Spleen (tissue), 11 donors: Measurements from ENCODE around the gene ABCC8. TPM values are rescaled to one million over a fixed set of nuclear protein-coding genes. Genes with fewer than 3 reads are reported as not detected.

Source experiments
- DNase-seq: peaks from one replicate; pipeline ENCODE4 v3.0.0-alpha.2; 2020
- H3K27ac ChIP-seq, 8 donors: fragments of 200-600 bp; sonication (generic) in 7 of 8; 1 replicate in 4 of 8; 2 replicates in 4 of 8; pipeline versions ENCODE4 v1.5.0 to v1.8.0; 2016 to 2021; ENCODE audit warnings: inconsistent platforms in 4 of 8, mild to moderate bottlenecking in 4 of 8, moderate library complexity in 1 of 8
- H3K27me3 ChIP-seq, 7 donors: fragments of 200-600 bp; sonication (generic) in 6 of 7; replicated peaks in 1 of 7; 1 replicate in 4 of 7; 2 replicates in 3 of 7; pipeline versions ENCODE4 v1.5.0 to v1.8.0; 2016 to 2021; ENCODE audit warnings: inconsistent platforms in 3 of 7, mild to moderate bottlenecking in 1 of 7
- H3K36me3 ChIP-seq, 6 donors: fragments of 200-600 bp; sonication (generic) in 5 of 6; 1 replicate in 4 of 6; 2 replicates in 2 of 6; pipeline versions ENCODE4 v1.5.0 to v1.8.0; 2016 to 2021; ENCODE audit warnings: inconsistent platforms in 2 of 6
- H3K4me1 ChIP-seq, 6 donors: fragments of 200-600 bp; sonication (generic) in 5 of 6; 1 replicate in 3 of 6; 2 replicates in 3 of 6; pipeline versions ENCODE4 v1.5.0 to v1.8.0; 2016 to 2021; ENCODE audit warnings: inconsistent platforms in 3 of 6
- H3K4me3 ChIP-seq, 8 donors: fragments of 200-600 bp; sonication (generic) in 7 of 8; 1 replicate in 4 of 8; 2 replicates in 4 of 8; pipeline versions ENCODE4 v1.5.0 to v1.8.0; 2016 to 2021; ENCODE audit warnings: inconsistent platforms in 4 of 8, mild to moderate bottlenecking in 4 of 8, moderate library complexity in 2 of 8
- H3K9me3 ChIP-seq, 8 donors: fragments of 200-600 bp; sonication (generic) in 7 of 8; 1 replicate in 4 of 8; 2 replicates in 4 of 8; pipeline versions ENCODE4 v1.5.0 to v1.8.0; 2016 to 2021; ENCODE audit warnings: inconsistent platforms in 4 of 8
- CTCF ChIP-seq, 11 experiments: fragments of 200-600 bp in 7 of 11; fragments of 450-650 bp in 4 of 11; sonication (generic) in 4 of 11; IDR thresholded peaks in 8 of 11; conservative IDR thresholded peaks in 3 of 11; 1 replicate in 7 of 11; 2 replicates in 4 of 11; pipeline versions ENCODE4 v1.4.0 to v1.8.0; 2016 to 2021; ENCODE audit warnings: antibody characterized with exemption in 11 of 11, inconsistent platforms in 4 of 11, mild to moderate bottlenecking in 1 of 11
- POLR2A ChIP-seq, 3 donors: fragments of 450-650 bp; IDR thresholded peaks; one replicate each; pipeline ENCODE4 v1.5.1; 2017; ENCODE audit warnings: antibody characterized with exemption in 3 of 3, mild to moderate bottlenecking in 1 of 3
- POLR2AphosphoS5 ChIP-seq, 3 donors: sonication (generic); formaldehyde crosslinking; IDR thresholded peaks; one replicate each; pipeline ENCODE4 v1.5.1; 2017; ENCODE audit warnings: antibody characterized with exemption in 3 of 3
- WGBS, 5 donors: extraction: QIAGEN DNeasy Blood & Tissue Kit in 3 of 5; methylation state at CpG; one replicate each; pipeline versions ENCODE4 v1.1.5 to v1.1.7; 2013 to 2018; 5-methylcytosine and 5-hydroxymethylcytosine counted together
- intact Hi-C: fragments of 100-400 bp; cut with DNase I; formaldehyde crosslinking; loops from one replicate; pipeline ENCODE4 v1.15.0; 2023; ENCODE audit warnings: low total_unique reads
- polyA plus RNA-seq, 3 donors: library from polyadenylated mRNA; stranded (reverse); fragments of 200-250 nt; gene quantifications; one replicate each; pipeline ENCODE4 v1.2.1, GENCODE V29; 2013
- total RNA-seq, 7 donors: library from RNA; depleted of rRNA in 3 of 7; stranded (reverse); fragments of >200 nt in 3 of 7; fragmentation: NEBNext Ultra II Directional in 4 of 7; extraction: Animal tissue kit (Norgen Biotek cat#: 25700) in 4 of 7; gene quantifications; one replicate each; pipeline versions ENCODE4 v1.1.0 to v1.2.1, GENCODE V29; 2016 to 2021
- donor health status: healthy with polysubstance abuse.
- donor health status: DM: no; HTN: no; CAD: no; lungs with moderate emphysema.
- donor health status: DM: no; HTN: no; CAD: no.
- donor health status: Bipolar disorder and iron deficiency.
- donor health status: healthy.
- donor health status: DM: no; HTN: no; CAD: no.
- donor health status: DM: yes; HTN: yes; CAD: no.

The ABCC8 gene
- total and polyA plus RNA-seq, 10 donors, result 0.26 to 1.3 (median 0.48) TPM; not detected in 2

GRCh38 chr11:17468122-17468521 lies 8.5 kb downstream of the ABCC8 start:
- intact Hi-C loops, result no loop called here
- TF ChIP-seq POLR2A (IDR thresholded peaks at IDR 0.05) (no peak), CTCF (IDR thresholded peaks at IDR 0.05 in 8 of 11, conservative IDR thresholded peaks at IDR 0.05 in 3 of 11) (no peak), POLR2AphosphoS5 (IDR thresholded peaks at IDR 0.05) (no peak)

DNA sequence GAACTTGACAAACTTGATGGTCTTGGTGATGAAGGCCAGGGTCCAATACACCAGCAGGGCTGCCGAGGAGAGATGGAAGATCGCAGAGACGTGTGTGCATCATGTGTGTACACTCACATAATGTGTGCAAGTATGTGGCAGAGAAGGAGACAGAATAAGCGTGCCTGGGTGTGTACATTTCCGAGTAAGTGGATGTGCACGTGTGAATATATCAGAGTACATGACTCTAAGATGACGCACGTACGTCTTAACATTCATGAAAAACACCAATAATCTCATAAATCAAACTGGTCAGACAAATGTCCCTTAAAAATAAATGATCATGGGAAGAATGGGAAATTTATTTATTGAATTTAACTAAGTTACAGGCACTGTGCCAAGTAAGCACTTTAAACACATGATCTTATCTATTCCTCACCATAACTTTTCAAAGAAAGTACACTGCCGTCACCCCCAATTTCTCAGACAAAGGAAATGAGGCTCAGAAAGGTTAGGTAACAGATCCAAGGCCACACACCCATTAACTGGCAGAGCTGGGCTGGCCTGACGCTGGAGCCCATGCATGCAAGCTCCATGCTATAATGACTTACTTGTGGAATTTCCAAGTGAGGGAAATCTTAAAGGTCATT lies 13.0 kb downstream of the ABCC8 start:
- intact Hi-C loops, result no loop called here
- 72 to 85% (median 74%) methylated on average over 11 of the region's 11 CpGs for WGBS, 5 donors
- no peak overlapping the region for H3K27ac ChIP-seq

More at GRCh38 chr11:17468122-17468521, 8.5 kb downstream of the ABCC8 start:
- Histone ChIP-seq H3K27me3 (peaks cover 0 to 23% (median 0%) of the 10 kb centered on the region in 7 donors), H3K4me1 (no peaks in the 10 kb centered on the region), H3K27ac (no peak overlapping the region), H3K4me3 (no peak overlapping the region), H3K9me3 (no peaks in the 10 kb centered on the region), H3K36me3 (no peaks in the 10 kb centered on the region)
- WGBS, 5 donors, result 91 to 97% (median 94%) methylated on average over 4 of the region's 4 CpGs
- no peak for DNase-seq

DNA sequence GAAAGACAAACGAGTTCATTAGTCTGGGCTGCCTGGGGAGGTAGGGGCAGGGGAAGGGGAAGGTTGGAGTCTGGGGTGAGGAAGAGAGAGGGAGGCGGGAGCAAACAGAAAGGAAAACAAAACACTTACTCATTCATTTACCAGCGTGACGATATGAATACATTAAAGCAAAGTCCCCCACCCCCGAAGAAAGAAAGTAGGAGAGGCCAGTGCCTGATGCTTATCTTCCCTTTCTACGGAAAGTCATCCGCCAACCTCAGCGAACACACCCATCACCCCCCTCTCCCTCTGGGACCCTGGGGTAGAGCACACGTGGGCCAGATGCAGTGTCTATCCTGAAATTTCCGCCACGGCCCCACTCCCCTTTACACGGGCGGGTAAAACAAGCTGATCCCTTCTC lies 13.7 kb downstream of the ABCC8 start:
- intact Hi-C loops, result no loop called here
- Histone ChIP-seq H3K4me1 (no peaks in the 10 kb centered on the region), H3K27me3 (peaks cover 0 to 22% (median 0%) of the 10 kb centered on the region in 7 donors), H3K36me3 (no peaks in the 10 kb centered on the region), H3K27ac (no peak overlapping the region), H3K4me3 (no peak overlapping the region), H3K9me3 (no peaks in the 10 kb centered on the region)
- WGBS, 5 donors, result 69 to 83% (median 78%) methylated on average over 13 of the region's 13 CpGs
- TF ChIP-seq POLR2AphosphoS5 (IDR thresholded peaks at IDR 0.05), result no peak
- no peak for TF ChIP-seq CTCF (IDR thresholded peaks at IDR 0.05 in 8 of 11, conservative IDR thresholded peaks at IDR 0.05 in 3 of 11)
- TF ChIP-seq POLR2A (IDR thresholded peaks at IDR 0.05), result no peak
- DNase-seq, result no peak

More for the DNA sequence above, 13.0 kb downstream of the ABCC8 start:
- Histone ChIP-seq H3K4me3 (no peak overlapping the region), H3K36me3 (no peaks in the 10 kb centered on the region), H3K9me3 (no peaks in the 10 kb centered on the region), H3K27me3 (peaks cover 0 to 22% (median 0%) of the 10 kb centered on the region in 7 donors), H3K4me1 (no peaks in the 10 kb centered on the region)
- TF ChIP-seq POLR2A (IDR thresholded peaks at IDR 0.05) (no peak), CTCF (IDR thresholded peaks at IDR 0.05 in 8 of 11, conservative IDR thresholded peaks at IDR 0.05 in 3 of 11) (no peak), POLR2AphosphoS5 (IDR thresholded peaks at IDR 0.05) (no peak)
- no peak for DNase-seq

DNA sequence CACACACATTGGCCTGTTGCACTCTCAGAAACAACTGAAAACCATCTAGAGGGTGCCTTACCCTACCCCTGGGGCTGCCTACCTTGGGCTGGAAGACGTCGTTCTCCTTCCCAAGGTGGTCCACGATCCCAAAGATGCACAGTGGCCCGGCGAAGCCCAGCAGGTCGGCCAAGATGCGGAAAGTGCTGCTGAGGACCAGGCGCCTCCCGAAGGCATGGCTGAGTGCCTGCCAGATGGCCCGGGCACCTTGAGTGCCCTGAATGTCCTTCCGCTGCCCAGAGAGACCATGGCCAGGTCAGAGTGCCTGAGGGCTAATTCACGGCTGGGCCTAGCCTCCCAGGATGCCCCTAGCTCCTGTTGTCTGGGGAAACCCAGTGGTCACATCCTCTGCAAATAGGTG lies 16.2 kb downstream of the ABCC8 start:
- no peak overlapping the region for H3K4me3 ChIP-seq
- no peaks in the 10 kb centered on the region for H3K36me3 ChIP-seq
- H3K9me3 ChIP-seq, result no peaks in the 10 kb centered on the region
- H3K27ac ChIP-seq, result no peak overlapping the region
- peaks cover 0 to 22% (median 0%) of the 10 kb centered on the region in 7 donors for H3K27me3 ChIP-seq
- no peak for TF ChIP-seq POLR2AphosphoS5 (IDR thresholded peaks at IDR 0.05)
- no peak for TF ChIP-seq POLR2A (IDR thresholded peaks at IDR 0.05)
- no peak for TF ChIP-seq CTCF (IDR thresholded peaks at IDR 0.05 in 8 of 11, conservative IDR thresholded peaks at IDR 0.05 in 3 of 11)
- intact Hi-C loops, result no loop called here
- no peak for DNase-seq
- no peaks in the 10 kb centered on the region for H3K4me1 ChIP-seq
- WGBS, 5 donors, result 87 to 93% (median 92%) methylated on average over 12 of the region's 12 CpGs; no CpG with 5 or more reads in 1 of the 5 donors
